CD4-positive, alpha-beta T cell treated with Interleukin-15 for 1 hour (primary cell): Measurements from ENCODE around the gene TTC7B.

Experiments used
- DNase-seq: peaks from one replicate; pipeline ENCODE4 v3.0.0-alpha.2; 2020

Gene TTC7B

DNA sequence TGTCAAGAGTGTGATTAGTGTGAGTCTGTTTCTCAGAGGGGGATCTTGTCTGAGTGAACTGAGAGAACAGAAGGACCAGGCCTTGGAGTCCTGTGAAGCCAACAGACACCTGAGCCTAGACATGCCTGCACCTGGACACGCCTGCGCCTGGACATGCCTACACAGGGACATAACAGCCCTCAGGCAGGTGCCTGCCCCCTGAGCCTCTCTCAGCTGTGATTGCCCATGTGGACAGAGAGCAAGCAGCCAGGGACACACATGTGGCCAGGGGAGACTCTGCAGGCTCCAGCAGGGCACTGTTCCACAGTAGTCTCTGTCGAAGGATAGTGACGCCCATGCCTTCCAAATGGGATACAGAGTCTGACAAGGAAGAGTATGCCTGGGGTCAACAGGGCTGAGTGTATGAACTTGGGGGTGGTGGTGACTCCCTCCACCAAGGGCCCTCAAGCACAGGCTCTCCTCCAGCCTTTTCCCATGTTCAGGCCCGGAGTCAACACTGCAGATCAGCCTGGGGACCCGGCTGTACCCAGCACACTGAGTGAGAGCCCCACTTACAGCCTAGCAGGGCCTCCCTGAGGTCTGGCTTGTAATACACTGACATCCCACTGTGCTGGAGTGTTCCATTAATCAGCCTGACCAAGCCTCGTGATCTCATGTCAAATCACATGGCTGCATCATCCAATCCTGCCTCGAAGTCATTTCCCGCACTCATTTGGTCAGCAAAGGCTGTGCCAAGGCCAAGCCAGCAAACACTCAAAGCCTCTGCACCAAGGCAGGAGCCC is 246.4 kb downstream of the TTC7B start:
- DNase-seq, result no peak

DNA sequence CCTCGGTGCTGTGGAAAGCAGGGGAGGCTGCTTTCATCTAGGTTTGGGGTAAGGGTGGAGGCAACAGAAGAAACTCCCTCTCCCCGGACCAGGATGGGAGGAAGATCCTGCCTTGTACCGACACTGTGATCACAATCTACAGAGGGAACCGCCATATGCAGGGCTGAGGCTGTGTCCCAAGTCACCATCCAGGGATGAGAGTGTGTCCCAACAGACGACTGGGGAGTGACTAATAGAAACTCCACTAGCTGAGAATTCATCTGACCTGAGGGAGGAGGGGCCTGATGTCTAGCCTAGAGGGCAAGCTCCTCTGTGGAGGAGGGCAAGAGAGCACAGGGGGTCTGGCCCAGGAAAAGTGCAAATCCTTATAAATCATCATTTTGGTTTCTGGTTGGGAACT is 247.0 kb downstream of the TTC7B start:
- no peak for DNase-seq

DNA sequence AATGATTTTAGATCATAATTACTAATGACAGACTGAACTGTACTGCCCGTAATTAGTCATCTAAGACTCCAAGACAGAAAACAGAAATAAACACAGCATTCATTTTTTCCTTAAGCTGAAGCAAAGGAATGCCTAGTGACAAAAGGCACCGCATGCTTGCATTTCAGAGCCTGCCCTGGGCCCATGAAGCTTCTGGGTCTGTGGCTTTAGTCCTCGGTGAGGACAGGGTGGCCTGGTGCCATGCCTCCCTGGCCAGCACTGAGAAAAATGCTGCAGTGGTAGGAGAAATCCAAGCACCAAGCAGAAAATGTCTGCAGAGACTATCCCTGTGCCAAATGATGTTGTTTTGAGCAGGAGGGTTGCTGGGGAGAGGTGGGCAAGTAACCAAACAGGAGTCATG is 247.8 kb downstream of the TTC7B start:
- DNase-seq, result no peak

DNA sequence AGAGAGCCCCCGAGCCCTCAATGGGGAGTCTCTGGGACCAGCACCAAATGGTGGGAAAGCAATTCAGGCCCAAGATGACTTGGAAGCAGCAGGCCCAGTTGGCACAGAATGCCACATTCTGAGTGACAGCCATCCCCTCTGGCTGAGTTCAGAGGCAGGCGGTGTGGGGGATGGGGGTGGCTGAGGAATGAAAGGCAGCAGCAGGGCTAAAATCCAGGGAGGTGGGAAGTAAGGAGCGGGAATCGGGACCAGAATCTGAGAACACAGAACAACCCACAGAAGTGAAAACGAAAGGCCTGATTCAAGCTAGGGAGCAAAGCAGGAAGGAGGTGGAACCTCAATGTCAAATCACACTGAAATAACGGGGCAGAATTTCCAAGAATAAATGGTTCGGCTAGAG is 248.2 kb downstream of the TTC7B start:
- no peak for DNase-seq

DNA sequence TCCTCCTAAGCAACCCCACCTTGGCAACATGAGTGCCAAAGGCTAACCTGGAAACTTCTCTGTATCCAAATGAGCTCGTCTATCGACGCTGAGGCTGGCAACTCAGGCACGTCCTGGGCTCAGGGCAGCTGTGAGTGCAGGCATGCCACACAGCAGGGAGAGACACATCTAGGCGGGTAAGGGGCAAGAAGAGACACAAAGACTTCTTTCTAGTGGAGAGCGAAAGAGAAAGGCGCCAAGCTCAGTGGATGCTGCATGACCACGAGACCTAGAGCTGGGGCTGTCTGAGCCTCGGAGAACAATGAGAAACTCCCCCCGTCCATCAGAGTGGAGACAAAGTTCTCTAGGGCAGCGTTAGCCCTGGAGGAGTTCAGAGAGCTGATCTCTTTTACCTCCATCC is 249.0 kb downstream of the TTC7B start:
- DNase-seq, result no peak

DNA sequence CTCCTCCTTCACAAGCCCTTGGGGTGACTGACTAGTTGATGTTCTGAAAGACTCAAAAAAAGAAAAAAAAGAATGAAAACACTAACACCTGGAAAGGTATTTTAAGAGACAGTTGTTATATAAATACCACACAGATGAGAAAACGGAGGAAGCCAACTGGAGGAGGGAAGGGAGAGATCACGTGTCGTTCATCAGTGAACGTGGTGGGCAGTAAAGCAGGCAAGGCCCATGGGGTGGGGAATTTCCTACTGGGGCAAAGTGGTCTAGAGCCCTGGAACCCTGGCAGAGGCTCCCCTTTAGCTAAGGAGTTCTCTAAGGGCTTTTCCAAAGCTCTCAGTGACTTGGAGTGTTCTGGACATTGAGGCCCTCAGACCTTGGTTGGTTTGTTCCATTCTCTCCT is 249.7 kb downstream of the TTC7B start:
- no peak for DNase-seq

DNA sequence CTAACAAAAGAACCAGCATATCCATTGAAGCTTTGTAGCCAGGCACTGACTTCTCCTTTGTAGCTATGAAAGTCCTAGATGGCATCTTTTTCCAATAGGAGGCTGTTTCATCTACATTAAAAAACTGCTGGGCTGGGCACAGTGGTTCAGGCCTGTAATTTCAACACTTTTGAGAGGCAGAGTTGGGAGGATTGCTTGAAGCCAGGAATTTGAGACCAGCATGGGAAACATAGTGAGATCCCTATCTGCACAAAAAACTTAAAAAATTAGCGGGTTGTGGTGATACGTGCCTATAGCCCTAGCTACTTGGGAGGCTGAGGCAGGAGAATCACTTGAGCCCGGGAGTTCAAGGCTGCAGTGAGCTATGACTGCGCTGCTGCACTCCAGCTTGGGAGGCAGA is 251.7 kb downstream of the TTC7B start:
- DNase-seq, result no peak

DNA sequence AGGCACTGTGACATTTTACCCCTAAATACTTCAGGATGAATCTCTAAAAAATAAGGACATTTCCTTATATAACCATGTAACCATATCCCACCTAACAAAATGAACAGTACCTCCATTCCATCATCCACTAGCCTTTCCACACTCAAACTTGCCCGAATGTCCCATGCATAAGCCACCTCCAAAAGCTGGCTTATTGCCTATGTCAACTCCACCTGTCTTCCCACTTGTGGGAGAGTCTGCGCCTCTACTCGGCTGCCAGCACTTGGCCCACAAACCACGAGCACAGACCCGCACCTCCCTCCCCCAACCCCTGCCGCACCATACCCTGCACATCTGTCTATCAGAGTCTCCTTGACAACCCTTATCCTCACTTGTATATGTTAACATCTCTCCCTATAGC is 253.6 kb downstream of the TTC7B start:
- no peak for DNase-seq

DNA sequence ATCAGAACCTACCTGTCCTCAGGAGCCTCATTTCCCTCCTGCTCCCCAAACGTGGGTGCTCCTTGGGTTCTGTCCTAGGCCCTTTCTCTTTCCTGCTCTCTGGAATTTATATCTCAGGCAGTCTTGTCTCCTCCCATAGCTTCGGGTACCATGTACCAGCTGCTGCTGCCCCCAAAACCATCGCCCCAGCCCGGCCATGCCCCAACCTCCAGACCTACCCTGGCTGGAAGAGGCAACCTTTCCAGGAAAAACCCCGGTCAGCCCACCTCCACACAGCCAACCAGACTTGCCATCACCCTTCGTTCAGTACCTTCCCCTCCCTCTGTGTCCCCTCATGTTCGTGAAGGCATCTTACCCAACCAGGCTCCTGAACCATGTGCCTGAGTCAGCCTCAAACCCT is 254.3 kb downstream of the TTC7B start:
- no peak for DNase-seq

DNA sequence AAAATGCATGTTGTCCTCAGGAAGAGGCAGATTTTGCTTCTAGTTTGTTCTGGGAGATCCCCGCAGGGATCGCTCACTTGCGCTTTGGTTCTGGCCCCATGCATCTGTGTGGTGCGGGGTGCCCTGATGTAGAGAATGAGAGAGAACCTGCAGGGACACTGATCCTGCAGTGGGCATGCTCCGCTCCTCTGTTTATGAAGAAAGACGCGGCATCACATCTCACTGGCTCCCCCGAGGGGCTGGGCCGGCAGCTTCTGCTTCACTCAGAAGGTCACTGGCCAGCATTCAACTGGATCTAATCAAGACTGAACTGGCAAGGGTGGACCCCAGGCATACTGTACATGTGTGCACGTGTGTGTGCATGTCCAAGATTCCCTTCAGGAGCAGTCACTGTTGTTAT is 255.2 kb downstream of the TTC7B start:
- DNase-seq, result no peak

DNA sequence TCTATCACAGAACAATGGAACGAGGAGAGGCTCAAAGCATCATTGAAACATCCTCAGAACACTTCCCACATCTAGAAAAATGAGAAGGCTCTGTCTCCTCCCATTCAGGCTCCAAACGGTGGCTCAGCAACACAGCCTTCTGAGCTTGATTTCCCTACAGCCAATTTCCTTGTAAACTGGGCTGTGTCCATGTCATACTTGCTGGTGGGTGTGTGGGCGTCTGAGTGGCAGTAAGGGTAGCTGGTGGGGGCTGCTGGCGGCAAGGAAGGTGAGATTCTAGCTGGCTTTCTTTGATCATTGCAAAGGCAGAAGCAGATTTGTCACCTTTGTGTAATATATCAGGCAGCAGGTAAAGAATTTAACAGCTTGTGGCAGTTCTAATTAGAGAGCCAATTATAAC is 255.7 kb downstream of the TTC7B start:
- DNase-seq, result no peak

DNA sequence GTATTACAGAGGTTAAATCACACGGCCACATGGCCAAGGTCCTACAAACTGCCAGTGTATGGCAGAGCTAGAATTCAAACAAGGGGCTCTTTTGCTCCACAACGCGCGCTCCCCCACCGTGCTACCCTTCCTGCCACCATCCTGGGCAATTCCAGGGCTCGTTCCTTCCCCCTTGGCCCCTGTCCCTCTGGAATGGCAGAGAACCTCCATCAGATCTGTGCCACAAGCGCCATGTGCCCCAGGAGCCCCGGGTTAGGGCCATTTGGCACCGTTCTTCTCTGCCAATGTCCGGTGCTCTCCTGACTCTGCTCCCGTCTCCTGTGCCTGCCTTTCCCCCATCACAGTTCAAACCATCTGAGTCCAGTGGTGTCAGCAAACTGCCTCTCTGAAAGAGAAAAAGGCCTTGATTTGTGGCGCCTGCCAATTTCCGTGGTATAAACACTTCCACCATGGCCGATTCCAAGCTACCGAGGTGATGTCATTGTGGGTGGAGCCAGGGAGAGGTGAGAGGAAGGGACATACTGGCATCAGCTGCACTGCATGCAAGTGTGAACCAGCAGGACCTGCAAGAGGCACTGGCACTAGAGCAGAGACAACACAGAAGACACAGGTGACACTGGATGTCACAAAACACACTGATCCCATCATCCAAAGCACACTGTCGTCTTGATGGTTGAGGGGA is 256.3 kb downstream of the TTC7B start:
- DNase-seq, result no peak

DNA sequence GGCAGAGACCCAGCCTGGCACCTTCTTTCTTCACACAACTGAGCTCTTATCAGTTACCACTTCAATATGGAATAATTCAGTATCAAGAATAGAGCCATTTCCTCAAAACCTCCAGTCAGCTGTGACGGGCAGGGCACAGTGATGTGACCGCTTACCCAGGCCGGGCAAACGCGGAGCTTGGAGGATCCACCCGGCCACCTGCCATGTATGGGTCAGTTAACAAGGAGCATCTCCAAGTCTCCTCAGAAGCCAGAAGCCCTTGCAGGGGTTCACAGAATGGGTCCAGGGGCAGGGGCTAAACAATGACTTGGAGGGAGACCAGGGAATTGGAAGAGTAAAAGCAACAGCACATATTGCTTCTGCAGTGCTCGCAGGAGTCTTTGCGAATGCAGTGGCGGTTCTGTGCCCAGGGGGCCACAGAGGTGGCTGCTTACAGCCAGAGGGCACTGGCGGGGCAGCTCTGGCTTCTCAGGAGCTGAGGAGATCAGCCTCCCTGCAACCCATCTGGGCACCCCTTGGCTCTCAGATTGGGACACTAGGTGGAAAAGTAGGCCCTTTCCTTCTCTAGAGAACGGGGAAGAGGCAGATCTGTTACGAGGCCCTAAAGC is 257.1 kb downstream of the TTC7B start:
- no peak for DNase-seq

DNA sequence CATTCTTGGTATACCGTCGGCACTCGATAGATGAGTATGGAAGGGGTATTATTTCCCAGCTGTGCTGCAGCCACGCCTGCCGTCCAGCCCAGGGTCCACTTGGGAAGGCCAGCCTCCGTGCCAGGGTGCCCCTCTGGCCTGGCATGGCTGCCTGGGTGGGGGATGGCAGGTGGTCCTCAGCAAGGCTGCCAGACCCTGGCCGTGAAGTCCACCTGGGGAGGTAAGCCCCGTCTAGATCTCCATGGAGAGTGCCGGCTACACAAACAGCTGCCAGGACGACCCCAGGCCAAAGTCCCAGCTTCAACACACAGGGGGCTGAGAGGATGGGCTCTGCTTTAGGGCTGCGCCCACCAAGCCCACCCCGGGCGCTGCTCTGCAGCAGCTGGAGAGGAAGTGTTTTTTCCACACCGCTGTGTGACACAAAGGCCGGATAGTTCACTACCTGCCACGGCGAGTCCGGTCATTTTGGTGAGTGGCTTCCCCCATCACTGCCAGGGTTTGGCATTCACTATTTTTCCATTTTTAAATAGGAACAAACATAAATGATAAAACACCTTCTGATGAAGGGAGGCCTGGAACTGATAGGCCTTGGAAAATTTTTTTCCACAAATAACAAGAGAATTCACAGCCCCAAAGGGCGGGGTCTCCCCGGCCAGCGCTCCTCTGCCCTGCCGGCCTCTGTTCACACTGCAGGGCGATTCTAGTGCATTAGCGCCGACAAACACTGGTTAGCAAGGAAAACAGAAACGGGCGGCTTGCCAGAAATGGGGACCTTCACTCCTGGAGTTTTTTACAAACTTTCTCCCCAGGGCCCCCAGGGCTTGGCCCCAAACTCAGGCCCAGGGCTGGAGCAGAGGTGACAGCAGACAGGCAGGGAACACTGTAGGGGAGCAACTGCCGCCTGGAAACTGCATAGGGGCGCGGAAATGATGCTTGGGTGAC is 257.9 kb downstream of the TTC7B start:
- no peak for DNase-seq

DNA sequence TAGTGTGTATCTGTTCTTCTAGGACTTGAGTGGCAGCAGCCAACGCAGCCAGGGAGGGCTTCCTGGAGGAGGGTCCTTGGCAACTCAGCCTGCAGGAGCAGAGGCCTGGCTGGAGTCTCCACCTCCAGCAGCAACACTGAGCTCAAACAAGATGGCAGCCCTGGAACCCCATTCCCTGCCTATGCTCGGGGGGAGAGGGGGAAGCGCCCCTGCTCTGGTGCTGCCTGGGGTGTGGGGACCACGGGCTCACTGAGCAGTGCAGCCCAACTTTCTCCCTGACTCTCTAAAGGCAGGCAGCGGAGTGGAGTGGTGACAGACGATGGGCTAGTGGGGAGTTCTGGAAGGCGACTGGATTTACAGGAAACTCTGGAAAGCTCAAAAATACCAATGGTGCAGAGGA is 258.7 kb downstream of the TTC7B start:
- DNase-seq, result no peak

DNA sequence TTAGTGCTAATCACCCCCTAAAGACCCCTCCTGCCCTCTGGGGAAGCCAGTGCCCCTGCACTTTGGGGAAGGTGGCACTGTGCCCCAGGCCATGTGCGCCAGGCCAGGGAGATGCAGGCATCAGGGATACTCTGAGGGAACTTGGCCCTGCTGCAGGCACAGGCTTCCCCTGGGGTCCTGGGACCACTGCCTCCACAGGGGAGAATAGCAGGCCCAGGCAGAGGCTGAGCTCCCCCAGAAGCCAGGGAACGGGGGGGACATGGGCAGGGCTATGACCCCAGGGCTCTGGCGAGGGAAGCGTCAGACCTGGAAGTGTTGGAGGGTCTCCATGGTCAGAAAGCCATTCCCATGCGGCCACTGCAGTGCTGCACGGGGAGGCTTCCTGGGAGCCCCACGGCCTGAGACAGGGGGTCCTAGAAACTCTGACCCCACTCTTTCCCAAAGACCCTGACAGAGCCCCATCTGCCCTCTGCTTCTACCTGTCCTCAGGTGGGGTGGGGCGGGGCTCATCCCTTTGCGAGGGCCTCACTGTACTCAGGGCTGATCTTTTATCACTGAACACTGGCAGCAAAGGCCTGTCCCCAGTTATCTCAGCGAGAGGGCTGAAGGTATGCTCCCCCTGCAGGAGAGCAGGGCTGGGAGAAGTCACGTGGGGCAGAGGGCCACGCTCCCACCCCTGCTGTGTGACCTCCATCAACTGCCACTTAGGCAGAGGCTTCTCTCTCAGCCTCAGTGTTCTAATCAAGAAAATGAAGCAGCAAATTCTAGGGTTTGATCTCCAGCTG is 259.4 kb downstream of the TTC7B start:
- DNase-seq, result no peak

DNA sequence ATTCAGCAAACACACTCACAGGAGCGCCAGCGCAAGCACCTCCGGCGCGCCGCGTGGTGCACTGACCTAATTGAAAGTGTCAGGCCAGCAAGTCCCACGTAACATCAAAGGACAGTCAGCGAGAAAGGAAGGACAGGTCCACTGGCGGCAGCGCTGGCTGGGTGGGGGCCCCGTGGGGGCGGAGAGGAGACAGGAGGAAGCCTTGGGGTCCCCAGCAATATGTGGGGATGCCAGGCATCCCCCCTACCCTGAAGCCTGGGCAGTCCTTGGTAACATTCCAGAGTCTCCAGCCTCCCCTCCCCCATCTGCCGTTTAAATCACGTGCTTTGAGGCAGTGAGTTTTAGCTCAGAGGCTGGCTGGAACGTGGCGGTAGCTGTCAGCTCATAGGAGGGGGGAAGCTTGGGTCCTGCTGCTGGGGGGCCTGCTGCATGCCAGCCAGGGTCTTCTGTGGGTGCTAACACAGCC is 260.2 kb downstream of the TTC7B start:
- no peak for DNase-seq

DNA sequence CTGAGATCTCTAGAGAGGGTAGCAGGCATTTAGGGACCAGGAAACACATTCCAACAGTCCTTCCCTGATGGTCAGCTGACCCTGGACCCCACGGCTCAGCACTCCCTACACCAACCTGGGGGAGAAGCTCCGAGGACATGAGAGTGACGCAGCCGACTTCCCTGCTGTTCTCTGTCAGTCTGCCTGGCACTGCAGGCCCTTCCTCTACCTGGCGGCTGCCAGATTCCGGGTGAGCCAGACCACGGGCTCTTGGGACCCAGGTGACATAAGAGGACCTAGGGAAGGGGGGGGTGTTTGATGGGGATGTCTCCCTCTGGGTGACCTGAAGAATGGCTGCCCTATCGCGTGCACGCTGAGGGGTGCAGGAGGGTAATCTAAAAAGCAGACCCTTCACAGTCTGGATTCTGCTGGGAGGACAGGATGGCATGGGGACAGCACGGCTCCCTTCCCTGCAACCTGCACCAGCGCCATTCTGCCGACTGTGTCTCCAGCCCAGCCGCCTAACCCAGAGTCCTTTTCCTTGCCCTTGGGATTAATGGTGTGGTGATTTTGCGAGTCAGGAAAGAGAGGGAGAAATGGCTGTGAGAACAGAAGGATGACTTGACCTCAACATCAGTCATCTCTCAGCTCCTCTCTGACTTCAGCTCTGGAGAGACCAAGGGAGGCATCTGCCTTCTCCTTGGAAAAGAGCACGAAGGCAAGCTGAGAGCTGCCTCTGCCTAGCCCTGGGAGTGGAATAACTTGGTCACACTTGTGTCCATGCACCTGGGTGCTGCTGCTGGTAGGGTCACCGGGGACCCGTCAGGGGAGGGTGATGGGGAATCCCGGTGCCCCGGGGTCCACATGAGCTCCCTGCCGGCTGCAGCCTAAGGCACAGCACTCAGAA is 260.9 kb downstream of the TTC7B start:
- no peak for DNase-seq

DNA sequence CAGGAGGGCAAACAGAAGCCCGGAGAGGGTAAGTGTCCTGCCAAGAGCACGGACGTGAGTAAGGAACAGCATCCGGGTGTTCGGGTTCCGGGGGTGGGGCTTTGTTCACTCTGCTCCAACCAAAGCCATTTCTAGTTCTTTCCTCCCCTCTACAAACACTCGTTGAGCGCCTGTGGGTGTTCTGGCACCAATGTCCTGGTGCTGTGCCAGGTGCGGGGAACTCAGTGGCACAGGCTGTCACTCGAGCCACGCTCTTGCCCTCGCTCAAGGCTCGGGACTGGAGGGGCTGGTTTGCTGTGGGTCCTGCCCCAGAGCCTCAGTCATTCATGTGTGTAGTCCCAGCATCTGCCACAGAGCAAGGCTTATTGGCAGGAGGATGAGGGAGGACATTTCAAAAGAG is 261.9 kb downstream of the TTC7B start:
- DNase-seq, result no peak

DNA sequence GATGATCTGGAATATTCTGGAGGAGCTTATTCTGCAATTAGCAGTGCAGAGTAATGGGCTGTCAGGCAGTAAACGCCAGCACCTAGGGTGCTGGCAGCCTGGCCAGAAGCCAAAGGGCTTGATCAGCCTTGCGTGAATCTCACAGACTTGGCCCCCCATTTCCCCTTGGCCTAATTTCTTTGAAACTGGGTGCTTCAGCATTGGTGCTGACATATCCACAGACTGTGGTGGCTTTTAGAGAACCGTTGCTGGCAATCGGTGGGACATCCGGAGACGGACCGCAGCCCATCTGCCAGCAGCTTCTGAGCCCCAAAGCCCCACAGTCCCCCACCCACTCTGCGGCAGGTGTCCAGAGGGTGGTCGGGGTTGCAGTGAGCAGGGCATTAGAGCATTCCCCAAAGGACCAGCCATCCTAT is 262.3 kb downstream of the TTC7B start:
- DNase-seq, result no peak

DNA sequence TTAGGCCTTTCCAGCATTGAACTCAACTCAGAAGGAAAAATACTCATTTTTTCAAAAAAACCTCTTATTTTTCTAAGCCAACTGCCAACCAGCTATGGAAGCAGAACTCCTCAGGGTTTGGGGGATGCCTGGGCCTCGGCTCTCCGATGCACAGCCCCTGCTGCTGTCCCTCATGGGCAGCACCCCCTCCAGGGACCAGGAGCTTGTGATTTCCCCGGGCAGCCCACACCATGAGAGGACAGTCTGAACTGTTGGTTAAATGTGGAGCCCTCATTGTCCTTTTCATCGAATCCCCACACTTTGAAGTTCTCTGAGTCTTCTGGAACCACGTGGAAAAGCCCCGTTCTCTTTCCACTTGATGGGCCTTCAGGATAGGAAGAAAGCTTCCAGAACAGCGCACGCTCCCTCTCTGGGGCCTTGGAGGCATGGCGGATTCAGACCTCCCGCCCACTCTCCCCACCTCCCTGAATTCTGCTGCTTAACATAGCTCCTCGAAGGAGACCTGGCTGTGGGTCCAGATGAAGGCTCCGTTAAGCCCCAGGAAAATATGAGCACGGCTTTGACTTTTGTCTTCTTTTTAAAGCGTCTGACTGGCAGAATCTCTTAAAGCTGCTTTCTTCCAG is 262.8 kb downstream of the TTC7B start:
- DNase-seq, result no peak
